Keratinocyte (primary cell): ENCODE data around the gene ACOXL. TPM values are rescaled to one million over a fixed set of nuclear protein-coding genes. Genes with fewer than 3 reads are reported as not detected.
A peak's percentile ranks its signal among the peaks of the same experiment; 100 is the strongest.

ENCODE experiments used
- DNase-seq: peaks from one replicate; pipeline ENCODE4 v3.0.0-alpha.2; 2011; ENCODE audit warnings: low read depth, missing footprints, low spot score
- FAIRE-seq: peaks from 2 replicates; lab custom pipeline; 2011; peaks lifted over from hg19 to GRCh38; lab: Jason Lieb, UNC
- H2AFZ ChIP-seq: 2 replicates; pipeline ENCODE4 v1.6.0; 2012; ENCODE audit warnings: low read length, control low read depth, inconsistent platforms; ENCODE audit not compliant: control insufficient read depth
- H3K27ac ChIP-seq: 2 replicates; pipeline ENCODE4 v1.5.1; 2011; ENCODE audit warnings: low read length; ENCODE audit not compliant: control insufficient read depth, insufficient read depth
- H3K27me3 ChIP-seq: 3 replicates; pipeline ENCODE4 v1.6.0; 2011; ENCODE audit warnings: low read length; ENCODE audit not compliant: control insufficient read depth, insufficient read depth; ENCODE audit errors: extremely low read depth
- H3K36me3 ChIP-seq, 2 experiments: 2 replicates in 1 of 2; 3 replicates in 1 of 2; pipeline ENCODE4 v1.5.1; 2011; ENCODE audit warnings: low read length in 2 of 2, mild to moderate bottlenecking in 1 of 2; ENCODE audit not compliant: control insufficient read depth in 2 of 2, insufficient read depth in 2 of 2; ENCODE audit errors: extremely low read depth in 1 of 2
- H3K4me1 ChIP-seq: 3 replicates; pipeline ENCODE4 v1.5.1; 2011; ENCODE audit warnings: low read length; ENCODE audit not compliant: control insufficient read depth, insufficient read depth; ENCODE audit errors: extremely low read depth
- H3K4me2 ChIP-seq: 3 replicates; pipeline ENCODE4 v1.6.0; 2011; ENCODE audit warnings: low read depth, low read length; ENCODE audit not compliant: control insufficient read depth, insufficient read depth; ENCODE audit errors: extremely low read depth
- H3K4me3 ChIP-seq, 3 experiments: fragments of 200-600 bp in 1 of 3; sonication (generic) in 1 of 3; 2 replicates in 2 of 3; 3 replicates in 1 of 3; pipeline ENCODE4 v1.5.1; 2011 to 2016; ENCODE audit warnings: low read length in 3 of 3, mild to moderate bottlenecking in 3 of 3, control low read depth in 2 of 3, inconsistent platforms in 1 of 3, low read depth in 1 of 3, mixed read lengths in 1 of 3, mixed run types in 1 of 3, moderate library complexity in 1 of 3; ENCODE audit not compliant: control insufficient read depth in 2 of 3, insufficient read depth in 2 of 3; ENCODE audit errors: extremely low read depth in 1 of 3
- H3K79me2 ChIP-seq: 2 replicates; pipeline ENCODE4 v1.6.0; 2012; ENCODE audit warnings: low read length; ENCODE audit not compliant: control insufficient read depth, insufficient read depth
- H3K9ac ChIP-seq: 3 replicates; pipeline ENCODE4 v1.6.0; 2011; ENCODE audit warnings: low read length; ENCODE audit not compliant: control insufficient read depth, insufficient read depth; ENCODE audit errors: extremely low read depth
- H3K9me1 ChIP-seq: 3 replicates; pipeline ENCODE4 v1.6.0; 2011; ENCODE audit warnings: low read length; ENCODE audit not compliant: control insufficient read depth, insufficient read depth; ENCODE audit errors: extremely low read depth
- H3K9me3 ChIP-seq: 2 replicates; pipeline ENCODE4 v1.5.1; 2012; ENCODE audit warnings: low read depth, low read length; ENCODE audit not compliant: control insufficient read depth
- H4K20me1 ChIP-seq: 3 replicates; pipeline ENCODE4 v1.6.0; 2011; ENCODE audit warnings: low read length; ENCODE audit not compliant: control insufficient read depth, insufficient read depth; ENCODE audit errors: extremely low read depth
- EZH2 ChIP-seq: IDR thresholded peaks from one replicate; pipeline ENCODE4 v1.6.1; 2012; ENCODE audit warnings: inconsistent platforms, mild to moderate bottlenecking, low read length, moderate library complexity
- dilution Hi-C: fragments of 300-500 bp; cut with MboI; formaldehyde crosslinking; loops from one replicate; pipeline ENCODE4 v1.7.0; 2020; ENCODE audit warnings: low sequenced_read_pairs; ENCODE audit not compliant: extremely low pct_ligation_motif_present
- polyA plus RNA-seq, 5 experiments: library from polyadenylated mRNA; depleted of rRNA in 3 of 5; stranded (reverse) in 3 of 5; stranded (forward) in 1 of 5; unstranded in 1 of 5; fragments of >200 nt; gene quantifications; 1 replicate in 1 of 5; 2 replicates in 3 of 5; 3 replicates in 1 of 5; pipeline versions ENCODE4 v1.2.1 to v1.2.3, GENCODE V29; 2011 to 2012; ENCODE audit warnings: missing spikeins in 2 of 5, low read depth in 1 of 5, low replicate concordance in 1 of 5
- TF ChIP-seq, protein P1 (sequence below), 3 experiments: IDR thresholded peaks in 1 of 3; conservative IDR thresholded peaks in 1 of 3; optimal IDR thresholded peaks in 1 of 3; 2 replicates in 2 of 3; 3 replicates in 1 of 3; pipeline versions ENCODE3 to v1.5.1; 2011; ENCODE audit warnings: low read length in 3 of 3, mild to moderate bottlenecking in 3 of 3, moderate library complexity in 2 of 3, control low read depth in 1 of 3, inconsistent platforms in 1 of 3; ENCODE audit not compliant: insufficient read depth in 2 of 3; ENCODE audit errors: extremely low read depth in 1 of 3

Gene ACOXL
- polyA plus RNA-seq, 1 donor (not counting 4 experiments of a cell fraction or from before 2014, with no cell fraction given) = 0.04 TPM

DNA sequence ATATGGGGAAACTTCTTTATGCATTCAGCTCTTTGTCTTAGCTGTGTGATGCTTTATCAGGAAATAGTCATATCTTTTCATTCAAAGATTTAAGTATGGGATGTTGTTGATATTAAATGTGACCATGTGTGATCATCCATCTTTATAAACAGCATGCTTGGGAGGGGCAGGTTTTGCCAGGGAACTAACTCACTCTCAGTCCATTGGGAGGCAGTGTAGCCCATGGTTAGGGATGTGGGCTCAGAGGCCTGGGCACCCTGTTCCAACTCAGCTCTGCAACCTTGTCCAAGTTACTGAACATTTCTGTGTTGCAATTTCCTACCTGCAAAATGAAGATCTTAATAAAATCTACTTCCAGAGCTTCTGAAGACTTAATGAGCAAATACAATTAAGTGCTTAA lies 296.3 kb downstream of the ACOXL start:
- Histone ChIP-seq H3K9me3 (no peaks in the 10 kb centered on the region), H2AFZ (no peak overlapping the region), H3K79me2 (no peaks in the 10 kb centered on the region), H3K27me3 (no peaks in the 10 kb centered on the region), H3K9me1 (no peaks in the 10 kb centered on the region), H3K9ac (no peak overlapping the region), H3K4me3 (no peak overlapping the region), H3K4me1 (peaks cover 12% of the 10 kb centered on the region), H3K4me2 (no peak overlapping the region), H3K36me3 (no peaks in the 10 kb centered on the region), H3K27ac (no peak overlapping the region), H4K20me1 (no peaks in the 10 kb centered on the region)
- no peak for TF ChIP-seq EZH2
- TF ChIP-seq, protein P1, sequence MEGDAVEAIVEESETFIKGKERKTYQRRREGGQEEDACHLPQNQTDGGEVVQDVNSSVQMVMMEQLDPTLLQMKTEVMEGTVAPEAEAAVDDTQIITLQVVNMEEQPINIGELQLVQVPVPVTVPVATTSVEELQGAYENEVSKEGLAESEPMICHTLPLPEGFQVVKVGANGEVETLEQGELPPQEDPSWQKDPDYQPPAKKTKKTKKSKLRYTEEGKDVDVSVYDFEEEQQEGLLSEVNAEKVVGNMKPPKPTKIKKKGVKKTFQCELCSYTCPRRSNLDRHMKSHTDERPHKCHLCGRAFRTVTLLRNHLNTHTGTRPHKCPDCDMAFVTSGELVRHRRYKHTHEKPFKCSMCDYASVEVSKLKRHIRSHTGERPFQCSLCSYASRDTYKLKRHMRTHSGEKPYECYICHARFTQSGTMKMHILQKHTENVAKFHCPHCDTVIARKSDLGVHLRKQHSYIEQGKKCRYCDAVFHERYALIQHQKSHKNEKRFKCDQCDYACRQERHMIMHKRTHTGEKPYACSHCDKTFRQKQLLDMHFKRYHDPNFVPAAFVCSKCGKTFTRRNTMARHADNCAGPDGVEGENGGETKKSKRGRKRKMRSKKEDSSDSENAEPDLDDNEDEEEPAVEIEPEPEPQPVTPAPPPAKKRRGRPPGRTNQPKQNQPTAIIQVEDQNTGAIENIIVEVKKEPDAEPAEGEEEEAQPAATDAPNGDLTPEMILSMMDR (optimal IDR thresholded peaks at IDR 0.05 in 1 of 3, IDR thresholded peaks at IDR 0.05 in 1 of 3, conservative IDR thresholded peaks at IDR 0.05 in 1 of 3; ENCODE audit: extremely low read depth in 1 of 3, insufficient read depth in 2 of 3, low read length in 3 of 3) = peak in 2 of 3 experiments; percentile 40 to 83
- DNase-seq = no peak
- dilution Hi-C loops = no loop called here
- peak; percentile 64 for FAIRE-seq

DNA sequence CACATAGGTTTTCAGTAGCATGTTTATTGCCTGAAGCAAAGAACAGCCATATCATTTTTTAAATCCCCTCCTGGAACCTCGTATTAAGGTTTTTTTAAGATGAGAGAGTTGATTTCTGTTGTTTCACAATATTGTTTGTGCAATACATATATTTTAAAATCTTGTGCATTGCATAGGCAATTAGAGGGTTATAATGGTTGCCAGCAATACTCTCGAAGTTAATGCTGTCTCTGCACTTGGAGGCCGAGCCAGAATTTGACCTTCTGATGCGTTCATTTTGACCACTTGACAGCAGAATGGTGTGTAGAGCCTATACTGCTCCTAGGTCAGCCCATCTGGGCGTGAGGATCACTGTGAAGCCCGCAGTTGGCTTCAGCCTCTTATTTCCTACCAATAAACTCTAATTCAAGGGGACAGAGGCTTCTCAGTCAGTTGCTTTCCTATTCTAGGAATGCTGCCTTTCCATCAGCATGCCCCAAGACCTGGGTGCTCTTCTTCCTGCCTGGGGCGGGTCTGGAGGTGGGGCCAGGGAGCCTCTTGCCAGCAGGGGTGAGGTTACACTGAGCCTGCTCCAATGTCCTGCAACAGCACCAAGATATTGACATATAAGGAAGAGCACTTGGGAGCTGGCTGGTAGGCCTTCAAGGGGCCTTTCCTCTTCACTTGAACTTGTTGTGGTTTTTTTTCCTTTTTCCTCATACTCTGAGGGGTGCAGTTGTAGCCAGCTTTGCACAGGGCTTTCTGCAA lies 297.0 kb downstream of the ACOXL start:
- Histone ChIP-seq H3K4me3 (no peak overlapping the region), H3K27ac (no peak overlapping the region), H3K36me3 (no peaks in the 10 kb centered on the region), H3K79me2 (no peaks in the 10 kb centered on the region), H2AFZ (no peak overlapping the region), H3K9me3 (no peaks in the 10 kb centered on the region), H3K9ac (no peak overlapping the region), H4K20me1 (no peaks in the 10 kb centered on the region), H3K4me1 (peaks cover 12% of the 10 kb centered on the region), H3K4me2 (no peak overlapping the region), H3K27me3 (no peaks in the 10 kb centered on the region), H3K9me1 (no peaks in the 10 kb centered on the region)
- DNase-seq (no peak), FAIRE-seq (no peak)
- dilution Hi-C loops = no loop called here
- TF ChIP-seq, protein P1 (optimal IDR thresholded peaks at IDR 0.05 in 1 of 3, IDR thresholded peaks at IDR 0.05 in 1 of 3, conservative IDR thresholded peaks at IDR 0.05 in 1 of 3; ENCODE audit: extremely low read depth in 1 of 3, insufficient read depth in 2 of 3, low read length in 3 of 3) = no peak
- TF ChIP-seq EZH2 = no peak
